Fibroblast of villous mesenchyme (primary cell): Measurements from ENCODE around the gene COL4A2. TPM values are rescaled to one million over a fixed set of nuclear protein-coding genes. Genes with fewer than 3 reads are reported as not detected.
A peak's percentile ranks its signal among the peaks of the same experiment; 100 is the strongest.

Source experiments
- DNase-seq: peaks from one replicate; pipeline ENCODE4 v3.0.0-alpha.2; 2010; ENCODE audit warnings: low read depth
- H3K4me3 ChIP-seq: 2 replicates; pipeline ENCODE4 v1.5.1; 2011; ENCODE audit warnings: low read depth, mild to moderate bottlenecking, low read length
- total RNA-seq: library from RNA; depleted of rRNA; stranded (reverse); fragments of >200 nt; gene quantifications from 2 replicates; pipeline ENCODE4 v1.2.3, GENCODE V29; 2012
- TF ChIP-seq, protein P1 (sequence below): IDR thresholded peaks from 2 replicates; pipeline ENCODE4 v1.5.1; 2012; ENCODE audit warnings: low read depth, mild to moderate bottlenecking, low read length; ENCODE audit not compliant: insufficient read depth

Gene COL4A2
- total RNA-seq, 1 donor, result 756 TPM

DNA sequence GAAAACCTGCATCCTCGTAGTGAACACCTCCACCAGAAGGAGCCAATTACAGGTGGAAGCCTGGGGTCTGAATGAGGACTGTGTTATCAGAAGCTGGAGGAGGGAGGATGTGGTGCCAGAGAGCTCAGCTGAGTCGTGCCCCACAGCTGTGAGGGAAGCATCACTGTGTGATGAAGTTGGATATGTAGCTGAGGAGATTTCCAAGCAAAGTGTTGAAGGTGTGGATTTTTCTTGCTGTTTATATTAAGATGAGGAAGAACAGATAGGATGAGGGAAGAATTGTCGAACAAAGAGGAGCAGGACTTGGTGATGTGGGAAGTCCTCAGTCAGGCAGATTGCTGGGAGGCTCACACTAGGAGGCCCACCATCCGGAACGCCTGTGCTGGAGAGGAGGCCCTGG lies 250.0 kb downstream of the COL4A2 start:
- DNase-seq, result no peak
- H3K4me3 ChIP-seq, result no peak overlapping the region
- TF ChIP-seq, protein P1, sequence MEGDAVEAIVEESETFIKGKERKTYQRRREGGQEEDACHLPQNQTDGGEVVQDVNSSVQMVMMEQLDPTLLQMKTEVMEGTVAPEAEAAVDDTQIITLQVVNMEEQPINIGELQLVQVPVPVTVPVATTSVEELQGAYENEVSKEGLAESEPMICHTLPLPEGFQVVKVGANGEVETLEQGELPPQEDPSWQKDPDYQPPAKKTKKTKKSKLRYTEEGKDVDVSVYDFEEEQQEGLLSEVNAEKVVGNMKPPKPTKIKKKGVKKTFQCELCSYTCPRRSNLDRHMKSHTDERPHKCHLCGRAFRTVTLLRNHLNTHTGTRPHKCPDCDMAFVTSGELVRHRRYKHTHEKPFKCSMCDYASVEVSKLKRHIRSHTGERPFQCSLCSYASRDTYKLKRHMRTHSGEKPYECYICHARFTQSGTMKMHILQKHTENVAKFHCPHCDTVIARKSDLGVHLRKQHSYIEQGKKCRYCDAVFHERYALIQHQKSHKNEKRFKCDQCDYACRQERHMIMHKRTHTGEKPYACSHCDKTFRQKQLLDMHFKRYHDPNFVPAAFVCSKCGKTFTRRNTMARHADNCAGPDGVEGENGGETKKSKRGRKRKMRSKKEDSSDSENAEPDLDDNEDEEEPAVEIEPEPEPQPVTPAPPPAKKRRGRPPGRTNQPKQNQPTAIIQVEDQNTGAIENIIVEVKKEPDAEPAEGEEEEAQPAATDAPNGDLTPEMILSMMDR, result no peak

- no peak overlapping the region for H3K4me3 ChIP-seq
- TF ChIP-seq, protein P1, result no peak
- no peak for DNase-seq
These were observed 250.7 kb downstream of the COL4A2 start for GRCh38 chr13:110557610-110558305.

DNA sequence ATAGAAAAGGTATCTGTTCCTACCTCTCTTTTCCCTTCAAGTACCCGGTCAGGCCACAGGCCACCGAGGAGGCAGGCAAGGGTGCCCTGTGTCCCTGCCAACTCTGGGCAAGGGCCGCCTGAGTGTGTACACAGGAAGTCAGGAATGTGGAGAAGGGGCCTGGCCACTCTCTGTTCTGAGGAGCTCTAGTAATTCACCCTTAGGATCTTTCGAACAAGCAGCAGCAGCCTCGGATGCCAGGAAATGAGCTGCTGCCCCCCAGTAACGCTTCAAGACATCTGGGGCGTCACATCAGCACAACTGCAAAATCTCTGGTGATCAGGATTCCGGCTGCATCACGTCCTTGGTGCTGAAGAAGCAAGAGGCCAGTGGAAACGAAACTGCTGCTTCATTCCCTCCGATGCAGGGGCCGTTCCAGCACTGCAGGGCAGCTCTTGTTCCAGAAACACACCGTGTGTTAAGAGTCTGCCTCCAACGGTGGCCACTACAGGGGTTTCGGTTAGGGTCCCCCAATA lies 252.4 kb downstream of the COL4A2 start:
- peak overlapping the region; percentile 81 for H3K4me3 ChIP-seq
- TF ChIP-seq, protein P1, result no peak
- DNase-seq, result peak; percentile 74

GRCh38 chr13:110559986-110560385 lies 252.9 kb downstream of the COL4A2 start:
- TF ChIP-seq, protein P1, result no peak
- H3K4me3 ChIP-seq, result peak overlapping the region; percentile 81
- DNase-seq, result no peak

GRCh38 chr13:110560601-110561343 lies 253.7 kb downstream of the COL4A2 start:
- TF ChIP-seq, protein P1, result no peak
- peak; percentile 76 for DNase-seq
- H3K4me3 ChIP-seq, result peak overlapping the region; percentile 81

DNA sequence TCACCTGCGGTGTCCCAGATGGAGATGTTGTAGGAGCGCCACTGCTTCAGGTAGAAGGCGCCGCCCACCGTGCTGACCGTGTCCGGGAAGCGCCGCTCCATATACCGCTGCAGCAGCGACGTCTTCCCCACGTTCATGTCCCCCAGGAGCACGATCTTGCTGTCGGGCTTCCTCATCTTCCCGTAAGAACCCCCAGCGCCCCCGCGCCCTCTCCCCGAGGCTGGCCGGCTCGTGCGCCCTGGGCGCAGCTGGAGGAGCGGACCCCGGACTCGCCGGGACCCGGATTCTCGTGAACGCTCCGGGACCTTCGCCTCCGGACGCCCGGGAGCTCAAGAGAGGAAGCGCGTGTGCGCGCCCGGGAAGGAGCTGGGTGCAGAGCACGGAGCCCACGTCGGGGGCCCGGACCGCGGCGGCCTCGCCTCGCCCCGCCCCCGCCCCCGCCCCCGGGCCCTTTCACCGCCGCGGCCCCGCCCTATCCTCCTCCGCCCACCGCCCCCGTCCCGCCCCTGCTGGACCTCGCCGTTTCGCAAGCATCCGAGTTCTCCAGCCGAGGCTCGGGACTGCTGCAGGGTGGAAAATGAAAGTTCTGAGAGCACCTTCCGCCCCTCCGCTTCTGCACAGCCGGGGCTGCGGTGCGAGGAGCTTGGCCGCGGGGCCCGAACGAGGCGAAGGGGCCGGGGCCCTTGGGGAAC lies 254.4 kb downstream of the COL4A2 start, which contains the start of gene RAB20:
TSS of gene RAB20 (minus strand) at position 379 of the 692 bp plus-strand sequence. CDS start at position 176, 203 bp downstream.
- peak within 1 kb of the TSS; percentile 81 for H3K4me3 ChIP-seq
- TF ChIP-seq, protein P1, result no peak
- peak; percentile 94 for DNase-seq
